ENCODE measurements around the gene SLC38A4. TPM values are rescaled to one million over a fixed set of nuclear protein-coding genes. Genes with fewer than 3 reads are reported as not detected.

The SLC38A4 gene
- polyA plus RNA-seq, 1 of the 3 experiments (the other 2 are of a cell fraction), result 66.7 TPM

- no peak for TF ChIP-seq RAD21 (IDR thresholded peaks at IDR 0.05; ENCODE audit: low read length)
- no peak for TF ChIP-seq MXI1 (IDR thresholded peaks at IDR 0.05; ENCODE audit: low read depth, low read length)
- TF ChIP-seq TEAD4 (IDR thresholded peaks at IDR 0.05; ENCODE audit: borderline replicate concordance, insufficient read depth), result no peak
- no peak for TF ChIP-seq RXRA (IDR thresholded peaks at IDR 0.05; ENCODE audit: borderline replicate concordance, low read depth)
- TF ChIP-seq NFIC (IDR thresholded peaks at IDR 0.05; ENCODE audit: borderline replicate concordance), result no peak
- no peak for TF ChIP-seq SMC3 (IDR thresholded peaks at IDR 0.05; ENCODE audit: low read depth, low read length)
Observed at GRCh38 chr12:46824709-46825108, 1.1 kb downstream of the SLC38A4 start (continued).

GRCh38 chr12:46818642-46819041 lies 7.2 kb downstream of the SLC38A4 start:
- Histone ChIP-seq H2AFZ (ENCODE audit: low read depth) (no peak overlapping the region), H3K9me3 (peaks cover 8% of the 10 kb centered on the region), H3K9me2 (no peaks in the 10 kb centered on the region), H4K20me1 (ENCODE audit: insufficient read depth) (no peaks in the 10 kb centered on the region), H3K79me2 (ENCODE audit: insufficient read depth) (peaks cover 43% of the 10 kb centered on the region), H3K27me3 (ENCODE audit: insufficient read depth) (no peaks in the 10 kb centered on the region), H3F3A (replicated peaks; ENCODE audit: insufficient read depth) (peaks cover 9% of the 10 kb centered on the region), H3K4me1 (ENCODE audit: control insufficient read depth in 1 of 2, insufficient read depth in 2 of 2, low read depth in 1 of 2, low read length in 1 of 2) (peaks cover 0 to 7% of the 10 kb centered on the region in 2 experiments; a peak in 2 of 4 replicates), H3K4me2 (no peak overlapping the region), H3K4me3 (ENCODE audit: low read depth in 2 of 2, low read length in 1 of 2) (no peak overlapping the region), H3K36me3 (replicated peaks in 1 of 2; ENCODE audit: control insufficient read depth in 1 of 2, insufficient read depth in 2 of 2, low read length in 1 of 2) (peaks cover 6 to 26% of the 10 kb centered on the region in 2 experiments), H3K9ac (no peak overlapping the region), H3K27ac (ENCODE audit: low read depth in 2 of 2, low read length in 1 of 2) (no peak overlapping the region)
- no peak for TF ChIP-seq NFIC (IDR thresholded peaks at IDR 0.05; ENCODE audit: borderline replicate concordance)
- TF ChIP-seq MAX (IDR thresholded peaks at IDR 0.05; ENCODE audit: low read depth), result no peak
- CTCF ChIA-PET, result no interaction called here
- DNase-seq, result no peak
- POLR2A ChIA-PET, result no interaction called here

GRCh38 chr12:46815809-46816208 lies 10.0 kb downstream of the SLC38A4 start:
- H2AFZ ChIP-seq (ENCODE audit: low read depth), result no peak overlapping the region
- no peaks in the 10 kb centered on the region for H3K9me3 ChIP-seq
- H3K27me3 ChIP-seq (ENCODE audit: insufficient read depth), result no peaks in the 10 kb centered on the region
- peaks cover 8% of the 10 kb centered on the region for H3F3A ChIP-seq (replicated peaks; ENCODE audit: insufficient read depth)
- TF ChIP-seq SMC3 (IDR thresholded peaks at IDR 0.05; ENCODE audit: low read depth, low read length) (no peak), RCOR1 (IDR thresholded peaks at IDR 0.05; ENCODE audit: low read length) (no peak)
- ChIA-PET CTCF (no interaction called here), POLR2A (no interaction called here)
- H3K79me2 ChIP-seq (ENCODE audit: insufficient read depth), result peaks cover 22% of the 10 kb centered on the region; the same call in 1 of the 2 replicates
- H3K4me3 ChIP-seq (ENCODE audit: low read depth in 2 of 2, low read length in 1 of 2), result no peak overlapping the region
- no peaks in the 10 kb centered on the region for H3K9me2 ChIP-seq
- WGBS (ENCODE audit: low lambda C conversion rate), result 36% methylated on average over 2 of the region's 2 CpGs
- no peaks in the 10 kb centered on the region for H4K20me1 ChIP-seq (ENCODE audit: insufficient read depth)
- H3K9ac ChIP-seq, result no peak overlapping the region
- DNase-seq, result no peak
- H3K27ac ChIP-seq (ENCODE audit: low read depth in 2 of 2, low read length in 1 of 2), result peak overlapping the region in 1 of 2 experiments; percentile 7; a peak in 1 of 4 replicates
- peaks cover 3 to 7% of the 10 kb centered on the region in 2 experiments for H3K36me3 ChIP-seq (replicated peaks in 1 of 2; ENCODE audit: control insufficient read depth in 1 of 2, insufficient read depth in 2 of 2, low read length in 1 of 2)
- no peak overlapping the region for H3K4me2 ChIP-seq
- peaks cover 0 to 7% of the 10 kb centered on the region in 2 experiments; a peak in 2 of 4 replicates for H3K4me1 ChIP-seq (ENCODE audit: control insufficient read depth in 1 of 2, insufficient read depth in 2 of 2, low read depth in 1 of 2, low read length in 1 of 2)

GRCh38 chr12:46814143-46814542 lies 11.7 kb downstream of the SLC38A4 start:
- Histone ChIP-seq H3K79me2 (ENCODE audit: insufficient read depth) (peaks cover 20% of the 10 kb centered on the region; the same call in 1 of the 2 replicates), H3K4me3 (ENCODE audit: low read depth in 2 of 2, low read length in 1 of 2) (no peak overlapping the region), H2AFZ (ENCODE audit: low read depth) (no peak overlapping the region), H3K27ac (ENCODE audit: low read depth in 2 of 2, low read length in 1 of 2) (peak overlapping the region; percentile 21 to 68; a peak in 2 of 4 replicates), H3K27me3 (ENCODE audit: insufficient read depth) (no peaks in the 10 kb centered on the region), H3K4me2 (no peak overlapping the region), H3K9me3 (no peaks in the 10 kb centered on the region), H3K36me3 (replicated peaks in 1 of 2; ENCODE audit: control insufficient read depth in 1 of 2, insufficient read depth in 2 of 2, low read length in 1 of 2) (peaks cover 0 to 3% of the 10 kb centered on the region in 2 experiments), H3F3A (replicated peaks; ENCODE audit: insufficient read depth) (peaks cover 9% of the 10 kb centered on the region), H3K4me1 (ENCODE audit: control insufficient read depth in 1 of 2, insufficient read depth in 2 of 2, low read depth in 1 of 2, low read length in 1 of 2) (peaks cover 0 to 7% of the 10 kb centered on the region in 2 experiments; a peak in 2 of 4 replicates), H3K9me2 (no peaks in the 10 kb centered on the region), H3K9ac (no peak overlapping the region), H4K20me1 (ENCODE audit: insufficient read depth) (no peaks in the 10 kb centered on the region)
- TF ChIP-seq GABPA (IDR thresholded peaks at IDR 0.05; ENCODE audit: low read depth) (no peak), ZBTB33 (IDR thresholded peaks at IDR 0.05; ENCODE audit: borderline replicate concordance, low read depth) (no peak), SMC3 (IDR thresholded peaks at IDR 0.05; ENCODE audit: low read depth, low read length) (no peak), RFX5 (IDR thresholded peaks at IDR 0.05; ENCODE audit: low read length) (no peak), RXRA (IDR thresholded peaks at IDR 0.05; ENCODE audit: borderline replicate concordance, low read depth) (no peak), FOXJ3 (CRISPR knock-in tag; IDR thresholded peaks at IDR 0.05) (no peak), FOXM1 (IDR thresholded peaks at IDR 0.05; ENCODE audit: low read depth) (no peak), NFIC (IDR thresholded peaks at IDR 0.05; ENCODE audit: borderline replicate concordance) (no peak), POLR2AphosphoS5 (IDR thresholded peaks at IDR 0.05; ENCODE audit: low read depth, low read length) (no peak)
- WGBS (ENCODE audit: low lambda C conversion rate), result 53% methylated on average over 2 of the region's 2 CpGs
- POLR2A ChIA-PET, result no interaction called here
- CTCF ChIA-PET, result no interaction called here
- DNase-seq, result no peak

Data from SK-N-SH (cell line).